Activated CD4-positive, CD25-positive, alpha-beta regulatory T cell treated with anti-CD3 and anti-CD28 coated beads, Interleukin-2, amount 50 U/mL, for 16 hours (primary cell): Measurements from ENCODE around the gene MPI.
"Not testable (repeated sequence)": the region's sequence is repeated elsewhere in the genome, so short reads cannot be mapped to it uniquely, and the experiment has no call there.

Experiments
- DNase-seq: peaks from one replicate; pipeline ENCODE4 v3.0.0-alpha.2; 2020; ENCODE audit warnings: low read depth, low spot score

The MPI gene

GRCh38 chr15:74863239-74864056 lies 26.4 kb upstream of the MPI start:
- DNase-seq, result no peak

- no peak for DNase-seq
Observed at GRCh38 chr15:74864296-74864695, 25.5 kb upstream of the MPI start.

- DNase-seq, result no peak
Observed at GRCh38 chr15:74865316-74865715, 24.5 kb upstream of the MPI start.

- DNase-seq, result no peak
Observed at GRCh38 chr15:74866090-74866489, 23.8 kb upstream of the MPI start.

GRCh38 chr15:74867466-74868038 lies 22.3 kb upstream of the MPI start:
- no peak for DNase-seq

GRCh38 chr15:74868059-74868458 lies 21.8 kb upstream of the MPI start:
- DNase-seq, result no peak

GRCh38 chr15:74869372-74869725 lies 20.5 kb upstream of the MPI start:
- no peak for DNase-seq

GRCh38 chr15:74869726-74870407 lies 20.0 kb upstream of the MPI start:
- no peak for DNase-seq

- DNase-seq, result no peak
Observed at GRCh38 chr15:74870436-74871215, 19.2 kb upstream of the MPI start.

- DNase-seq, result no peak
Observed at GRCh38 chr15:74872702-74873035, 17.2 kb upstream of the MPI start.

- DNase-seq, result peak; percentile 78
Observed at GRCh38 chr15:74873036-74873755, 16.6 kb upstream of the MPI start, which contains the start of gene SCAMP2. Gene SCAMP2, minus strand, starts transcription at chr15:74873365. Its CDS starts 110 bp downstream, at chr15:74873255.

- DNase-seq, result no peak
Observed at GRCh38 chr15:74873756-74874424, 16.0 kb upstream of the MPI start.

- DNase-seq, result no peak
Observed at GRCh38 chr15:74878273-74878672, 11.6 kb upstream of the MPI start.

- no peak for DNase-seq
Observed at GRCh38 chr15:74882528-74882927, 7.3 kb upstream of the MPI start.

GRCh38 chr15:74884428-74885223 lies 5.2 kb upstream of the MPI start:
- DNase-seq, result no peak

GRCh38 chr15:74885461-74885860 lies 4.4 kb upstream of the MPI start:
- no peak for DNase-seq

- not testable (repeated sequence) for DNase-seq
Observed at GRCh38 chr15:74887537-74888193, 2.2 kb upstream of the MPI start.

GRCh38 chr15:74888716-74889115 lies 1.1 kb upstream of the MPI start:
- no peak for DNase-seq

GRCh38 chr15:74889390-74889882 lies 406 bp upstream of the MPI start:
- DNase-seq, result no peak

- DNase-seq, result no peak
Observed at GRCh38 chr15:74890665-74890960, 771 bp downstream of the MPI start.
